ENCODE data around the gene TAMM41.
"Not testable (repeated sequence)": the region's sequence is repeated elsewhere in the genome, so short reads cannot be mapped to it uniquely, and the experiment has no call there.

TAMM41 gene

GRCh38 chr3:11846281-11847266 lies at the start of gene TAMM41:
Gene TAMM41 (minus strand): TSS chr3:11846885. CDS start chr3:11846636, 249 bp downstream.
- DNase-seq = peak in 50 of 51 donors; percentile 32 to 94 (median 84)

- no peak for DNase-seq
Measured at GRCh38 chr3:11878837-11879236, 32.2 kb upstream of the TAMM41 start.

- not testable (repeated sequence) for DNase-seq
Measured at GRCh38 chr3:11874707-11875106, 28.0 kb upstream of the TAMM41 start.

GRCh38 chr3:11863739-11864138 lies 17.1 kb upstream of the TAMM41 start:
- not testable (repeated sequence) for DNase-seq

- not testable (repeated sequence) for DNase-seq
Measured at GRCh38 chr3:11862584-11862983, 15.9 kb upstream of the TAMM41 start.

GRCh38 chr3:11862145-11862544 lies 15.5 kb upstream of the TAMM41 start:
- not testable (repeated sequence) for DNase-seq

GRCh38 chr3:11860213-11860612 lies 13.5 kb upstream of the TAMM41 start:
- not testable (repeated sequence) for DNase-seq

GRCh38 chr3:11853450-11853849 lies 6.8 kb upstream of the TAMM41 start:
- DNase-seq = no peak

GRCh38 chr3:11850003-11850402 lies 3.3 kb upstream of the TAMM41 start:
- peak in 2 of 51 donors; percentile 10 to 39 for DNase-seq

GRCh38 chr3:11847607-11848006 lies 922 bp upstream of the TAMM41 start:
- DNase-seq = peak in 1 of 51 donors; percentile 47

- no peak for DNase-seq
Measured at GRCh38 chr3:11845651-11846050, 1.0 kb downstream of the TAMM41 start.

GRCh38 chr3:11844891-11845290 lies 1.8 kb downstream of the TAMM41 start:
- DNase-seq = peak in 2 of 51 donors; percentile 19 to 26

- peak in 1 of 51 donors; percentile 15 for DNase-seq
Measured at GRCh38 chr3:11835028-11835639, 11.6 kb downstream of the TAMM41 start.

GRCh38 chr3:11832981-11833905 lies 13.4 kb downstream of the TAMM41 start:
- peak in 29 of 51 donors; percentile 4 to 66 (median 28) for DNase-seq

GRCh38 chr3:11829416-11829815 lies 17.3 kb downstream of the TAMM41 start:
- no peak for DNase-seq

- no peak for DNase-seq
Measured at GRCh38 chr3:11826628-11827265, 19.9 kb downstream of the TAMM41 start.

GRCh38 chr3:11825301-11825700 lies 21.4 kb downstream of the TAMM41 start:
- DNase-seq = no peak

GRCh38 chr3:11820531-11821041 lies 26.1 kb downstream of the TAMM41 start:
- peak in 2 of 51 donors; percentile 23 to 32 for DNase-seq

GRCh38 chr3:11819146-11819689 lies 27.5 kb downstream of the TAMM41 start:
- no peak for DNase-seq

GRCh38 chr3:11818033-11818432 lies 28.7 kb downstream of the TAMM41 start:
- peak in 1 of 51 donors; percentile 14 for DNase-seq

Measured in hypothalamus (tissue), 51 donors.